Mesodermal cell (in vitro differentiated cells): ENCODE results near the gene C16orf92.

Experiments used
- H3K27ac ChIP-seq: 2 replicates; pipeline ENCODE4 v1.7.0; 2013; ENCODE audit warnings: mild to moderate bottlenecking, low read depth, low read length, moderate library complexity; ENCODE audit not compliant: severe bottlenecking
- H3K36me3 ChIP-seq: 2 replicates; pipeline ENCODE4 v1.7.1; 2013; ENCODE audit warnings: mild to moderate bottlenecking, low read length, moderate library complexity; ENCODE audit not compliant: control insufficient read depth, insufficient read depth
- H3K4me1 ChIP-seq: one replicate; pipeline ENCODE4 v1.7.1; 2013; ENCODE audit warnings: mild to moderate bottlenecking, low read length; ENCODE audit not compliant: insufficient read depth, control insufficient read depth, poor library complexity, severe bottlenecking
- H3K4me3 ChIP-seq: 2 replicates; pipeline ENCODE4 v1.7.0; 2013; ENCODE audit warnings: low read length, control low read depth, mild to moderate bottlenecking; ENCODE audit not compliant: insufficient read depth, poor library complexity, severe bottlenecking; ENCODE audit errors: extremely low read depth
- H3K9me3 ChIP-seq: 2 replicates; pipeline ENCODE4 v1.7.1; 2013; ENCODE audit warnings: mild to moderate bottlenecking, low read length, moderate library complexity; ENCODE audit not compliant: control insufficient read depth
- WGBS, 2 experiments: methylation state at CpG; one replicate each; pipeline ENCODE4 v1.1.5; 2013; ENCODE audit warnings: missing lambda C conversion rate in 2 of 2; ENCODE audit not compliant: insufficient coverage in 2 of 2; 5-methylcytosine and 5-hydroxymethylcytosine counted together

C16orf92 gene

GRCh38 chr16:30063893-30064728, 41.1 kb downstream of the C16orf92 start:
- peak overlapping the region; percentile 97 for H3K4me3 ChIP-seq
- H3K4me1 ChIP-seq: peaks cover 24% of the 10 kb centered on the region
- 5 to 6% methylated on average over 9 to 17 of the region's 27 CpGs for WGBS, 2 experiments
- H3K9me3 ChIP-seq: no peaks in the 10 kb centered on the region
- H3K36me3 ChIP-seq: peaks cover 46% of the 10 kb centered on the region
- peak overlapping the region; percentile 99 for H3K27ac ChIP-seq

GRCh38 chr16:30064729-30065101, 41.7 kb downstream of the C16orf92 start:
- H3K9me3 ChIP-seq: no peaks in the 10 kb centered on the region

GRCh38 chr16:30065102-30065942, 42.3 kb downstream of the C16orf92 start, which contains the start of gene ALDOA:
ALDOA (plus strand) TSS chr16:30065760; CDS start chr16:30066898, 1,138 bp downstream.
- H3K36me3 ChIP-seq: peaks cover 49% of the 10 kb centered on the region
- peak within 1 kb of the TSS; percentile 97 for H3K4me3 ChIP-seq
- peaks cover 31% of the 10 kb centered on the region for H3K4me1 ChIP-seq
- peak within 1 kb of the TSS; percentile 99 for H3K27ac ChIP-seq
- WGBS, 2 experiments: 0% methylated on average over 67 to 71 of the region's 99 CpGs
- no peaks in the 10 kb centered on the region for H3K9me3 ChIP-seq

More at GRCh38 chr16:30064729-30065101, 41.7 kb downstream of the C16orf92 start:
- peaks cover 30% of the 10 kb centered on the region for H3K4me1 ChIP-seq
- H3K36me3 ChIP-seq: peaks cover 49% of the 10 kb centered on the region
- WGBS, 2 experiments: 0 to 1% methylated on average over 17 of the region's 25 CpGs
- peak overlapping the region; percentile 99 for H3K27ac ChIP-seq
- H3K4me3 ChIP-seq: peak overlapping the region; percentile 97

- H3K36me3 ChIP-seq: peaks cover 49% of the 10 kb centered on the region
- 1 to 2% methylated on average over 28 to 29 of the region's 44 CpGs for WGBS, 2 experiments
Measured at GRCh38 chr16:30065943-30066760, 43.2 kb downstream of the C16orf92 start.

GRCh38 chr16:30066761-30067583, 44.0 kb downstream of the C16orf92 start:
- H3K9me3 ChIP-seq: no peaks in the 10 kb centered on the region
- WGBS, 2 experiments: 79 to 82% methylated on average over 19 to 21 of the region's 21 CpGs
- H3K4me1 ChIP-seq: peaks cover 31% of the 10 kb centered on the region
- H3K4me3 ChIP-seq: peak overlapping the region; percentile 97
- no peak overlapping the region for H3K27ac ChIP-seq
- peaks cover 55% of the 10 kb centered on the region for H3K36me3 ChIP-seq

More at GRCh38 chr16:30065943-30066760, 43.2 kb downstream of the C16orf92 start:
- Histone ChIP-seq H3K27ac (peak overlapping the region; percentile 99), H3K4me3 (peak overlapping the region; percentile 97), H3K4me1 (peaks cover 31% of the 10 kb centered on the region), H3K9me3 (no peaks in the 10 kb centered on the region)

GRCh38 chr16:30067584-30067916, 44.6 kb downstream of the C16orf92 start:
- H3K4me1 ChIP-seq: peaks cover 31% of the 10 kb centered on the region
- peaks cover 60% of the 10 kb centered on the region for H3K36me3 ChIP-seq
- H3K9me3 ChIP-seq: no peaks in the 10 kb centered on the region
- 94 to 96% methylated on average over 3 to 5 of the region's 6 CpGs for WGBS, 2 experiments
- H3K4me3 ChIP-seq: peak overlapping the region; percentile 97
- H3K27ac ChIP-seq: no peak overlapping the region

GRCh38 chr16:30068333-30068732, 45.3 kb downstream of the C16orf92 start:
- Histone ChIP-seq H3K4me1 (peaks cover 28% of the 10 kb centered on the region), H3K9me3 (no peaks in the 10 kb centered on the region), H3K27ac (no peak overlapping the region), H3K4me3 (no peak overlapping the region), H3K36me3 (peaks cover 66% of the 10 kb centered on the region)
- 96 to 99% methylated on average over 7 to 9 of the region's 9 CpGs for WGBS, 2 experiments

GRCh38 chr16:30068750-30069610, 46.0 kb downstream of the C16orf92 start:
- 95 to 100% methylated on average over 12 to 14 of the region's 17 CpGs for WGBS, 2 experiments
- H3K36me3 ChIP-seq: peaks cover 66% of the 10 kb centered on the region
- H3K27ac ChIP-seq: no peak overlapping the region
- H3K9me3 ChIP-seq: no peaks in the 10 kb centered on the region
- H3K4me3 ChIP-seq: no peak overlapping the region
- peaks cover 22% of the 10 kb centered on the region for H3K4me1 ChIP-seq
